NCI-H460 (cell line): ENCODE measurements around the gene SLC35A2. TPM values are rescaled to one million over a fixed set of nuclear protein-coding genes. Genes with fewer than 3 reads are reported as not detected.
A peak's percentile ranks its signal among the peaks of the same experiment; 100 is the strongest.
"Not testable (repeated sequence)": the region's sequence is repeated elsewhere in the genome, so short reads cannot be mapped to it uniquely, and the experiment has no call there.

Source experiments
- DNase-seq: peaks from one replicate; pipeline ENCODE4 v3.0.0-alpha.2; 2016; ENCODE audit warnings: low read depth; ENCODE audit errors: extremely low read depth
- total RNA-seq: library from RNA; depleted of rRNA; stranded (reverse); fragments of >200 nt; shearing (Covaris generic); gene quantifications from 2 replicates; pipeline ENCODE4 v1.2.3, GENCODE V29; 2014

Gene SLC35A2
- total RNA-seq, 1 experiment from 2014 or later: 25.9 TPM

DNA sequence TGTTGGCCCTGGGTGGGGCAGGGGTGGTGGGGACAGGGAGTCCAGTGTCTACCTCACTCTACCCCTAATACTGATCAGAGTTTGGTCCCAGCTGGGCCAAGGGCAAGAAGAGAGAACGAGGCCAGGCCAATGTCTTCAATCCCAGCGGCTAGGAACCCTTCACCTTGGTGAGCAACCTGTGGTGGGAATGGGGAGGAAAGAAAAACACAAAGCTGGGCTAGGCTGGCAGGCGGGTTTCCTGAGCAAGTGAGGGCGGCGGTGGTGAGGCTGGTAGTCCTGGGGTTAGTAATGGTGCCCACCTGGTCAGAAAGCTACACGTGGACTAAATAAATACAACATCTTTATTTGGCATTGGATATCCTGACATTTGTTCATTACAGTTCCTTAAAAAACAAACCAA lies 8.2 kb downstream of the SLC35A2 start:
- no peak for DNase-seq

DNA sequence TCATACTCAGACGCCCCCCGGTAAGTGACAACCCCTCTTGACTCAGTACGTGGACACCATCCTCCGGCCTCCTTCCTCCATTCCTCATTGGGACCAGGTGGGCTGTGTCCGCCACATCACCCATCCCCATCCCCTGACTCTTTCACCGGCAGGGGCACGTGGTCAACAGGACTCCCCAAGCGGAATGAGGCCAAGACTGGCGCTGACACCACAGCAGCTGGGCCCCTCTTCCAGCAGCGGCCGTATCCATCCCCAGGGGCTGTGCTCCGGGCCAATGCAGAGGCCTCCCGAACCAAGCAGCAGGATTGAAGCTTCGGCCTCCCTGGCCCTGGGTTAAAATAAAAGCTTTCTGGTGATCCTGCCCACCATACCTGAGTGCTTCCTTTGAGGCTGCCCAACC lies 8.7 kb downstream of the SLC35A2 start:
- no peak for DNase-seq

- DNase-seq: no peak
Measured at GRCh38 chrX:48902135-48902534, 9.3 kb downstream of the SLC35A2 start.

- no peak for DNase-seq
Measured at GRCh38 chrX:48901069-48901468, 10.4 kb downstream of the SLC35A2 start.

- DNase-seq: no peak
Measured at GRCh38 chrX:48899078-48899410, 12.4 kb downstream of the SLC35A2 start.

DNA sequence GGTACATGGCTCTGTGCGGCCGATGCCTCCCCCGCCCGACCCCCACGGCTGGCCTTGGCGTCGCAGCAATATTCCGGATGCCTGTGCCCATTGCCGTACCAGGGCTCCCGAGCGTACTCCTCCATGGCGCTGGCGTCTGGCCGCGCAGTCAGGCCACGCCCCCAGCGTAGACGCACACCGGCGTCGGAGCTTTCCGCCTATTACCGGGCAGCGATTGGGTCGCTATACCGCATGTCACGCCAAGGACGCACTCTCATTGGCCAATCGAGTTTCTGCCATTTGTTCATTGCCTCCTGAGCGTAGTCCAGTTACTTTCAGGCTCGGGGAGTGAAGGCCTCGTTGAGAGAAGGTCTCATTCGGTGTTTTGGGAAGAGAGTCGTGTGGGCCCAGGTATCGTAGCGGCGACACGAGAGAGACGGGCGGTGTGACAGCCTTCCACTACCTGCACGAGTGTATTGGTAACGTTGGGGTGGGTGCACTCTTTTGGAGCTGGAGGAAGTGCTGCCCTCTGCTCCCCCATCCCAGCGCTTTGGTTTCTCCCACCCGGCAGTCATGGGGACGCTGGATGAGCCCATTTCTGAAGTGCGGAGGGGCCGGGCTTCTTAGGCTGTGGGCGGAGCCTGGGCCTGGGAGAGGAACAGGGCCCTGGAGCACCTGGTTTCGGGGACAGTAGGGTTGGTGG lies 13.7 kb downstream of the SLC35A2 start, which contains the start of the genes PQBP1 and TIMM17B:
PQBP1 (plus strand) TSS at position 306 of the 682 bp plus-strand sequence. CDS start 580 bp downstream, outside the sequence.
TIMM17B (minus strand) TSS at position 144 of the 682 bp plus-strand sequence; CDS start at position 125, 19 bp downstream.
- DNase-seq: peak; percentile 97

DNA sequence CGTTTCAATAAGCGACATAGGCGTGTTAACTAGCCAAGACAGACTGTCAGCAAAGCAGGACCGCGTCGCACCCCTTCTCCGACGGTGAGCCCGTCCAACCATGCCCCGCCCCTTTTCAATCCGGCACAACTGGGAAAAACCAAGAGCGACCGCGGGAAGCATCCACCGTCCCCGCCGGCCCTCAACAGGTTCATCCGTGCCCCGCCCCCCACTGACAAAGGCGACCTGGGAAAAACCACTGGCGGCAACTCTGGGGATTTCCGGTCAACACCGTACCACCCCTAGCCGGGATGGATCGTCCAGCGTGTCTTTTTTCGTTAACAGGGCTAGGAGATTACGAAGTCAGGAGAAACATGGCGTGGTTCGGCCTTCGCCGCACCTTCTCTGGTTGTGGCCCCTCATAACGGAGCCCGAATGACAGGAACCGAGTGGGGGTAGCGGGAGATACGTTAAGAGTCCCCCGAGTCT lies 14.3 kb downstream of the SLC35A2 start:
- DNase-seq: peak; percentile 62

DNA sequence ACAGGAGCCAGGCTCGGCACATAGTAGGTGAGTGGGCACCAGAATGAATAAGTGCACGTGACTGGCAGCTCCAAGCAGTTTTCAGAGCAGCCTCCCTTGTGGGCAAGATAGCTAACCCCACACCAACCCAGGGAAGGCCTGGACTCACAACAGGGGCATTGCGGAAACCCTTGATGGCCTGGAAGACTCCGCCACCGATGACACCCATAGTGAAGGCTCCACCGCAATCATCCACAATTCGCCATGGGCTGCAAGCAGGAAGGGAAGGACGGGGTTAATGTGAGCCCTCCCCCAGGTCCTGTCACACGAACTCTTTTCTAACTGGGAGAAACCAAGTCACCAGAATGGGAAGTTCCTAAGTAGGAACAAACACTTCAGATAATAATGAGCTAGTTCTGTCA lies 14.8 kb downstream of the SLC35A2 start:
- no peak for DNase-seq

DNA sequence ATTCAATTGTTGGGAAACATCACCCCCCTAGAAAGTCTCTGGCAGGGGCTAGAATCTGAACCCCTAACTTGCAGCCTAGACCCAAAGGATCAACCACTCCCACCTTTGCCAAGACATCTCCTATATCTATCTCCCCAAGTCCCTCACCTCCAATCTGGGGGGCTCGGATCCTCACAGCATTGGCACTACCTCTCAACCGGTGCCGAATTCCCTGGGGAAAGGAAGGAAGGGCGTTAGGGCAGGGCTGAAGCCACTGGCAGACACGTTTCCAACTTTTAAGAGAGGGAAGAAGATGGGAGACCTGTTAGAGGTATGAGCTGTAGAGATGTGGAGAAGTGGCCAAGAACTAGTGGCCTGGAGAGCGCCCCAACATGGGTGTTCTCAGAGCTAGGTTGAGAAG lies 16.6 kb downstream of the SLC35A2 start:
- DNase-seq: no peak

- no peak for DNase-seq
Measured at GRCh38 chrX:48893556-48894348, 17.7 kb downstream of the SLC35A2 start.

DNA sequence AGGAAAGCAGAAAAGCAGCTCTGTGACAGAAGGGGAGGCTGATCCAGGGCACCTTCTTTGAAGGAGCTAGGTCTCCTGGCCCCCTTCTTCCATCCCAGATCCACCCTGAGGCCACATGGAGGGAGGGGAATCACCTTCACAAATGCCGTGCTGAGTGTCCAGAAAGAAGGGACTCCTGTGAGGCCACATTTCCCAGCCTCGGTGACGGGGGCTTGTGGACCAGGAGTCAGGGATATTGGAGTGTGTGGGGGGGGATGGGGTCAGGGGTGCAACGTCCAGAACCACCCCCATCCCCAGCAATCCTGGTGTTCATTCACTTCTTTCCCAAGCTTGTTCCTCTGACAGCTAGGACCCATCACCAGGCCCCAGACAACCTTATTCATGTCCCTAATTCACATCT lies 18.6 kb downstream of the SLC35A2 start:
- DNase-seq: no peak

GRCh38 chrX:48891402-48892288 lies 19.8 kb downstream of the SLC35A2 start:
- peak; percentile 87 for DNase-seq

GRCh38 chrX:48890934-48891401 lies 20.5 kb downstream of the SLC35A2 start:
- no peak for DNase-seq

GRCh38 chrX:48890296-48890925 lies 21.0 kb downstream of the SLC35A2 start:
- DNase-seq: no peak

DNA sequence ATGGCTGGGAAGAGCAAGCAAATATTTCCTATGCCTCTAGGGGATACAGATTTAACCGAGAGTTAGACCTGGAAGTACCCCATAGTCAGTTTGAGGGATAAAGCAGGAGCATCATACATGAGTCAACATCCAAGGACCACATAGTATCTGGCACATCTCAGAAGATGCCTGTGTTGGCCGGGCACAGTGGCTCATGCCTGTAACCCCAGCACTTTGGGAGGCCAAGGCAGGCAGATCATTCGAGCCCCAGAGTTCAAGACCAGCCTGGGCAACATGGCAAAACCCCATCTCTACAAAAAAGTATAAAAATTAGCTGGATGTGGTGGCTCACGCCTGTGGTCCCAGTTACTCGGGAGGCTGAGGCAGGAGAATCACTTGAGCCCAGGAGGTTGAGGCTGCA lies 24.9 kb downstream of the SLC35A2 start:
- DNase-seq: not testable (repeated sequence)

DNA sequence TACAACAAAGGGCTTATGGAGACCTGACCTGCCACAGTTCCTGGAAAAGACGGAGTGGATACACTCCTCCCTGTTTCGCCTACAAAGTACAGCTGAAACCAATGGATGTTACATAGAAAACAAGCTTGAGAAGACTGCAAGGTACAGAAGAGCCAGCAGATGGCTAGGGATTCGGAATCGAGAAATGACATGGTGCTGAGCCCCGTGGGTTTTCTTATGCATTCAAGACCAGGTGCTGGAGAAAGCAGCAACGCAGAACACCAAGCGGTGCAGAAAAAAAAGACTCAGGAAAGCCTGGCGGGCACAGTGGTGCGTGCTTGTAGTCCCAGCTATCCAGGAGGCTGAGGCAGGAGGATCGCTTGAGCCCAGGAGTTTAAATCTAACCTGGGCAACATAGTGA lies 27.7 kb downstream of the SLC35A2 start:
- DNase-seq: no peak

GRCh38 chrX:48876944-48877343 lies 34.5 kb downstream of the SLC35A2 start:
- DNase-seq: not testable (repeated sequence)

- not testable (repeated sequence) for DNase-seq
Measured at GRCh38 chrX:48872017-48872416, 39.4 kb downstream of the SLC35A2 start.

- no peak for DNase-seq
Measured at GRCh38 chrX:48864210-48864609, 47.2 kb downstream of the SLC35A2 start.

- DNase-seq: no peak
Measured at GRCh38 chrX:48854898-48855297, 56.5 kb downstream of the SLC35A2 start.
